ENCODE results near the gene CD276.
A peak's percentile ranks its signal among the peaks of the same experiment; 100 is the strongest.
"Not testable (repeated sequence)": the region's sequence is repeated elsewhere in the genome, so short reads cannot be mapped to it uniquely, and the experiment has no call there.

Gene CD276

GRCh38 chr15:73683777-73684580 lies at the start of gene CD276:
TSS of gene CD276 (plus strand) at chr15:73684383. CDS start at chr15:73699640, 15,257 bp downstream.
- DNase-seq: no peak

- no peak for DNase-seq
Measured at GRCh38 chr15:73637527-73637926, 46.7 kb upstream of the CD276 start.

- not testable (repeated sequence) for DNase-seq
Measured at GRCh38 chr15:73639464-73639863, 44.7 kb upstream of the CD276 start.

GRCh38 chr15:73647259-73648013 lies 36.7 kb upstream of the CD276 start:
- no peak for DNase-seq

GRCh38 chr15:73648014-73648295 lies 36.2 kb upstream of the CD276 start:
- DNase-seq: no peak

GRCh38 chr15:73650416-73651126 lies 33.6 kb upstream of the CD276 start:
- peak; percentile 89 to 93 for DNase-seq

- no peak for DNase-seq
Measured at GRCh38 chr15:73654659-73655058, 29.5 kb upstream of the CD276 start.

- no peak for DNase-seq
Measured at GRCh38 chr15:73655724-73656123, 28.5 kb upstream of the CD276 start.

GRCh38 chr15:73658645-73659044 lies 25.5 kb upstream of the CD276 start:
- no peak for DNase-seq

- no peak for DNase-seq
Measured at GRCh38 chr15:73660455-73660854, 23.7 kb upstream of the CD276 start.

- no peak for DNase-seq
Measured at GRCh38 chr15:73674587-73674986, 9.6 kb upstream of the CD276 start.

GRCh38 chr15:73677146-73677607 lies 7.0 kb upstream of the CD276 start:
- DNase-seq: peak; percentile 36 to 46

- no peak for DNase-seq
Measured at GRCh38 chr15:73677733-73678132, 6.5 kb upstream of the CD276 start.

- peak in 1 of 2 experiments; percentile 21 for DNase-seq
Measured at GRCh38 chr15:73678498-73678897, 5.7 kb upstream of the CD276 start.

GRCh38 chr15:73679180-73679579 lies 5.0 kb upstream of the CD276 start:
- no peak for DNase-seq

- DNase-seq: no peak
Measured at GRCh38 chr15:73679964-73680363, 4.2 kb upstream of the CD276 start.

GRCh38 chr15:73680549-73680948 lies 3.6 kb upstream of the CD276 start:
- no peak for DNase-seq

- no peak for DNase-seq
Measured at GRCh38 chr15:73681063-73681462, 3.1 kb upstream of the CD276 start.

GRCh38 chr15:73681856-73682599 lies 2.2 kb upstream of the CD276 start:
- DNase-seq: no peak

- no peak for DNase-seq
Measured at GRCh38 chr15:73682600-73683090, 1.5 kb upstream of the CD276 start.

GRCh38 chr15:73683257-73683776 lies 866 bp upstream of the CD276 start:
- DNase-seq: no peak

Data from AML-193 (cell line).